ENCODE measurements around the gene SLC6A20.

- TF ChIP-seq CTCF (IDR thresholded peaks at IDR 0.05; ENCODE audit: borderline replicate concordance, extremely low read depth, low read length, poor library complexity, severe bottlenecking) (no peak), EZH2 (IDR thresholded peaks at IDR 0.05; ENCODE audit: borderline replicate concordance, low read depth, low read length, severe bottlenecking) (no peak)
Measured at GRCh38 chr3:45799586-45799985, 3.2 kb upstream of the SLC6A20 start.
